ENCODE results near the gene CDK9.
"Not testable (repeated sequence)": the region's sequence is repeated elsewhere in the genome, so short reads cannot be mapped to it uniquely, and the experiment has no call there.

Gene CDK9

DNA sequence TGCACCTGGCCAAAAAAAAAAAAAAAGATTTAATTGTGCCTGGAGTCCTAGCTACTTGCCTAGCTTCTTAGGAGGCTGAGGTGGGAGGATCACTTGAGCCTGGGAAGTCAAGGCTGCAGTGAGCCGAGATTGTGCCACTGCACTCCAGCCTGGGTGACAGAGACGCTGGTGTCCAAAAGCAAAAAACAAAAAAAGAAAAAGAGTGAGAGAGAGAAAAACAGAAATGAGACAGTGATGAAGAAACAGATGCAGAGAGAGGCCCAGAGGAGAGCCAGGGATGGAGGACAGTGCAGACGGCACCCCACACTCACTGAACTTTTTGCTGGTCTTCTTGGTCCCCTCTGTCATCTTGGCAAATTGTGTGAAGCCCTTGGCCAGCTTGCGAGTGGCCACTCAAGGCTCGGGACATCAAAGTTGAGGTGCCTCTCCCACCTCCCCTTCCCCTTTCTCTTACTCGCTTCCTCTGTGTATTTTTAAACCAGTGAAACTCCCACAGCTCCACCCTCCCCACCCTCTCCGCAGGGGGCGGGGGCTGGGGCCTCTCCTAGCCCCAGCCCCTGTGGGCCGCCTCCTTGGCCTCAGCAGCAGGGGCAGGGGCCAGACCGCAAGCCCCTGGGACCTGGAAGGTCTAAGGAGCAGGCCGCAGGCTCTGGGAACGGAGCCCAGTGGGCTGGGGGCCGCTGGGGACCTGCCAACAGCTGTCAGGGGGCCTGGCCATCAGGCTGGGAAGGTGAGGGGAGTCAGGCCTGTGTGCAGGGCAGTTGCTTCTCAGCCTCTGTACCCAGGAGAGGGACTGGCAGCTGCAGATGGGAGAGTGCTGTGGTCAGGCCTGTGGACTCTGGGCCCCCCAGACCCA is 7.3 kb upstream of the CDK9 start, which contains the start of gene SH2D3C:
SH2D3C (minus strand) TSS at position 387 of the 856 bp plus-strand sequence; CDS start at position 348, 39 bp downstream.
- TF ChIP-seq, protein P1, sequence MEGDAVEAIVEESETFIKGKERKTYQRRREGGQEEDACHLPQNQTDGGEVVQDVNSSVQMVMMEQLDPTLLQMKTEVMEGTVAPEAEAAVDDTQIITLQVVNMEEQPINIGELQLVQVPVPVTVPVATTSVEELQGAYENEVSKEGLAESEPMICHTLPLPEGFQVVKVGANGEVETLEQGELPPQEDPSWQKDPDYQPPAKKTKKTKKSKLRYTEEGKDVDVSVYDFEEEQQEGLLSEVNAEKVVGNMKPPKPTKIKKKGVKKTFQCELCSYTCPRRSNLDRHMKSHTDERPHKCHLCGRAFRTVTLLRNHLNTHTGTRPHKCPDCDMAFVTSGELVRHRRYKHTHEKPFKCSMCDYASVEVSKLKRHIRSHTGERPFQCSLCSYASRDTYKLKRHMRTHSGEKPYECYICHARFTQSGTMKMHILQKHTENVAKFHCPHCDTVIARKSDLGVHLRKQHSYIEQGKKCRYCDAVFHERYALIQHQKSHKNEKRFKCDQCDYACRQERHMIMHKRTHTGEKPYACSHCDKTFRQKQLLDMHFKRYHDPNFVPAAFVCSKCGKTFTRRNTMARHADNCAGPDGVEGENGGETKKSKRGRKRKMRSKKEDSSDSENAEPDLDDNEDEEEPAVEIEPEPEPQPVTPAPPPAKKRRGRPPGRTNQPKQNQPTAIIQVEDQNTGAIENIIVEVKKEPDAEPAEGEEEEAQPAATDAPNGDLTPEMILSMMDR (IDR thresholded peaks at IDR 0.05; ENCODE audit: low read depth, low read length), result no peak
- no peak within 1 kb of the TSS for H3K4me3 ChIP-seq (ENCODE audit: low read depth, low read length)
- in situ Hi-C loops (cut with HindIII; ENCODE audit: low sequenced_read_pairs), result no loop called here
- DNase-seq (ENCODE audit: low read depth, low spot score), result no peak

DNA sequence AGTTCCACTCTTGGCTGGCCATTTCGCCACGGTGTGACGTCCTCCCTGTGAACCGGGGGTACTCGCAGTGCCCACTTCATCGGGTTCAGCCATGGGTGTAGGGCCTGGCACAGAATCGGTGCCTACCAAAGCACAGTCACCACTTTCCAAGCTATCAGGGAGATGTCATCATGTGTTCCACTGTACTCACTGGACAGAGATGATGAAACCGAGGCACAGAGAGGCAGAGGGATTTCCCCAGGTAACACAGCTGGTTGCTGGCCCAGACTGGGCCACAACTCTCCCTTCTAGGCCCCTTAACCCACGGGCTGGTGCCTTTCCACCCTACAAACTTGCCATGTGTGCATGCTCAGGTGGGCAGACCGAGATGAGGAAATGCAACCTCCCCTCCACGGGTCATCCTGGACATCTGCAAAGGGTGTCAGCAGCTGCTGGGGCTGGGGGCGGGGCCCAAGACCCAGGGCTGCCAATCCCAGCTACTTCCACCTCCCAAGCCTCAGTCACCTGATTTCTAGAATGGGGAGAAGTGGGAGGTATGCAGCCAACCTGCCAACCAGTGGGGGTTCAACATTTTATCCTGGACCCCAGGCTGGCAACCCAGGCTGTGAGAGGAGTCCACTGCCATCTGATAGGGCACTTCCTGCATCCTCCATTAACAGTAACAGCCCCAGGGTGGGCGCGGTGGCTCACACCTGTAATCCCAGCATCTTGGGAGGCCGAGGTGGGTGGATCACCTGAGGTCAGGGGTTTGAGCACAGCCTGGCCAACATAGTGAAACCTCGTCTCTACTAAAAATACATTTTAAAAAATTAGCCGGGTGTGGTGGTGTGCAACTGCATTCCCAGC is 6.5 kb upstream of the CDK9 start:
- TF ChIP-seq, protein P1 (IDR thresholded peaks at IDR 0.05; ENCODE audit: low read depth, low read length), result no peak
- in situ Hi-C loops (cut with HindIII; ENCODE audit: low sequenced_read_pairs), result no loop called here
- H3K4me3 ChIP-seq (ENCODE audit: low read depth, low read length), result no peak overlapping the region
- DNase-seq (ENCODE audit: low read depth, low spot score), result no peak

DNA sequence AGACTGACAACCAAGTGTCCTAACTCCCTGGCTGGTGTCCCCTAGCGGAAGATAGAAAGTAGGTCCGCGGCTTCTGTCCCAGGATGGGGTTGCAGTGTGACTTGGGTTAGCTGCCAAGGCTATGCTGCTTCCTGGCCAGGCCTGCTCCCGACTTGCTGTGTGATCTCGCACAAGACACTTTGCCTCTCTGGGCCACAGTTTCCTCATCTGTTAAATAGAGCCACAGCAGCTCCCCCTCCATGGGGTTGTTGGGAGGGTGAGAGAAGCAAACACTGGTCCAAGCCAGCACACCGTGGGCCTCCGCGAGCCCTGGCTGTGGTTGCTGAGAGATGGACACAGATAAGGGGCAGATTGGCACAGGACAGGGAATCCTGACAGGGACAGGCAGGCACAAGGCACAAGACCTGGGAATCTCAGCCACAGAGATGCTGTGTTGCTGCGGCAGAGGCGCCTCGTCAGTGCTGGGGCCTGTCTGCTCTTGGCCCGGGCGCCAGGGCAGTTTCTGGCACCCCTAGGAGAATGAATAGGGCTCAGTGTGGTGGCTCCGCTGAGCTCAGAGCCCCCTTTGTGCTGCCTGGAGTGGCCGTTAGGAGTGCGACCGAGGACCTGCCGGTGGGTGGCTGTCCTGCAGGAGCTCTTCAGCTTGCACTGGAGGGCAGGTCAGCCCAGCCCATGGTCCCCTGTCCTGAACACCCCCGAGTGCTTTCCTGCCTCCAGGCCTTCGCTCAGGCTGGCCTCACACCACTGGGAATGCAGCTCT is 5.5 kb upstream of the CDK9 start:
- no peak overlapping the region for H3K4me3 ChIP-seq (ENCODE audit: low read depth, low read length)
- TF ChIP-seq, protein P1 (IDR thresholded peaks at IDR 0.05; ENCODE audit: low read depth, low read length), result no peak
- DNase-seq (ENCODE audit: low read depth, low spot score), result no peak
- in situ Hi-C loops (cut with HindIII; ENCODE audit: low sequenced_read_pairs), result no loop called here

DNA sequence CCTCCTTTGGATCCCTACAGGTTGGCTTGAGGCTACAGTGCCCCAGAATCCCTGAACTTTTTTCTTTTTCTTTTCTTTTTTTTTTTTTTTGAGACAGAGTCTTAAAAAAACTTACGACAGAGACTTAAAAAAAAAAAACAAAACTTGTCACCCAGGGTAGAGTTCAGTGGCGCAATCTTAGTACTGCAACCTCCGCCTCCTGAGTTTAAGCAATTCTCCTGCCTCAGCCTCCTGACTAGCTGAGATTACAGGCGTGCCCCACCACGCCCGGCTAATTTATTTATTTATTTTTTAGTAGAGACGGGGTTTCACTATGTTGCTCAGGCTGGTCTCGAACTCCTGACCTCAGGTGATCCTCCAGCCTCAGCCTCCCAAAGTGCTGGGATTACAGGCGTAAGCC is 4.9 kb upstream of the CDK9 start:
- DNase-seq (ENCODE audit: low read depth, low spot score); in situ Hi-C loops (cut with HindIII; ENCODE audit: low sequenced_read_pairs): not testable (repeated sequence)

DNA sequence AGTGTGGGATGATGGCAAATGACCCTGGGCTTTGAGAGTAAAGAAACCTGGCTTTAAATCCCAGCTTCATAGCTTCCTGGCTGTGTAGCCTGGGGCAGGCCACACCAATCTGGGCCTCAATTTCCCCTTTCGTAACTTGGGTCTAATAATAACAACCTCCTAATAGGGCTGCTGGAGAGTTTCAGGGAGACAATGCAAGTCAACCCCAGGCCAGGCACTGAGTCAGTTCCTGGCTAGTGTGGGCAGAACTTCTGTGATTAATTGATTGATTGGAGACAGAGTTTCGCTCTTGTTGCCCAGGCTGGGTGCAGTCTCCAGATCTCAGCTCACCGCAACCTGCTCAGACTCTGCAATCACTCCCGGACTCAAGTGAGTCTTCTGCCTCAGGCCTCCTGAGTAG is 4.0 kb upstream of the CDK9 start:
- no peak for DNase-seq (ENCODE audit: low read depth, low spot score)
- TF ChIP-seq, protein P1 (IDR thresholded peaks at IDR 0.05; ENCODE audit: low read depth, low read length), result no peak
- in situ Hi-C loops (cut with HindIII; ENCODE audit: low sequenced_read_pairs), result no loop called here
- H3K4me3 ChIP-seq (ENCODE audit: low read depth, low read length), result no peak overlapping the region

More for the DNA sequence above, 4.9 kb upstream of the CDK9 start:
- not testable (repeated sequence) for H3K4me3 ChIP-seq (ENCODE audit: low read depth, low read length)

DNA sequence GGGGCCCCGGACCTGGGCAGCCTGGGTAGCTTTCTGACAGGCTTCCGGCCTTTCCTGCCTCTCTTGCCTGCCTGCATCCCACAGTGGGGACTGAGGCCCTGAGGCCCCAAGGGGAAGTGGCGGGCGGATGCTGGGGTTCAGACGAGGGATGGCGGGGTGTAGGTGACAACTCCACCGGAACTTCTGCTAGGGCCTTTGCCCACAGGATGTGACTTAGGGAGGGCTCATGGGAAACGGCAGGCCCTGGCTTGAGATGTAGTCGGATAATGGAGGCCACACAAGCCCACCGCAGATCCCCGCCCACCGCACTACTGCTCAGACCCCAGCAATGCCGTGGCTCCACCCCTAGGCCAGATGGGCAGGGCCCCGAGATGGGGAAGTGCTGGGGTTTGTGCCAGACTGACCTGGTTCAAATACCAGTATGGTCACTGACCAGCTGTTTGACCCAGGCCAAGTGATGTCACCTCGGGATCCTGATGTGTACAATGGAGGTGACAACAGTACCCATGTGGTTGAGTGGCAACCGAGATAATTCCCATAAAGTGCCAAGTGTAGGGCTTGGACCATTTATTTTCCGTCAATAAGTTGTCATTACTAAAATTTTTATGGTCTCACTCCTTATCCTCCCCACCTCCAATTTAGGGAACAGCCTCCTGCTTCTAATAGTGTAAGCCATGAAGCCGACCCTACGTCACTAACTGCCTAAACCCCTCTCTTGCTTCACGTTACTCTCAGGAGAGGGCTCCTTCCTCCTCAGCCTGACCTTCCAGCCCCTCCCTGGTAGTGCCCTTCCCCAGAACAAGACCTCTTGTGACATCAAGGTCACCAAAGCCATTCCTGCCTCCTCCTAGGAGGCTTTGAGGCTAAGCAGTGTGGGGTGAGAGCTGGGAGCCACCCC is 2.5 kb upstream of the CDK9 start:
- in situ Hi-C loops (cut with HindIII; ENCODE audit: low sequenced_read_pairs), result no loop called here
- DNase-seq (ENCODE audit: low read depth, low spot score), result no peak
- no peak overlapping the region for H3K4me3 ChIP-seq (ENCODE audit: low read depth, low read length)
- TF ChIP-seq, protein P1 (IDR thresholded peaks at IDR 0.05; ENCODE audit: low read depth, low read length), result no peak
